Cardiac muscle cell (in vitro differentiated cells and primary cell): ENCODE results near the gene FSTL3. TPM values are rescaled to one million over a fixed set of nuclear protein-coding genes. Genes with fewer than 3 reads are reported as not detected.
A peak's percentile ranks its signal among the peaks of the same experiment; 100 is the strongest.
"Not testable (repeated sequence)": the region's sequence is repeated elsewhere in the genome, so short reads cannot be mapped to it uniquely, and the experiment has no call there.

Experiments
- DNase-seq, 2 donors: peaks; one replicate each; pipeline versions ENCODE4 v3.0.0 to v3.0.0-alpha.2; 2010 to 2017; ENCODE audit warnings: low read depth in 1 of 2, low spot score in 1 of 2
- H3K27ac ChIP-seq: fragments of 200-600 bp; sonication (generic); 2 replicates; pipeline ENCODE4 v1.5.1; 2016
- H3K27me3 ChIP-seq: fragments of 200-600 bp; sonication (generic); 2 replicates; pipeline ENCODE4 v1.6.0; 2016; ENCODE audit warnings: control low read depth
- H3K36me3 ChIP-seq: fragments of 200-600 bp; sonication (generic); 2 replicates; pipeline ENCODE4 v1.5.1; 2016; ENCODE audit warnings: control low read depth
- H3K4me1 ChIP-seq: fragments of 200-600 bp; sonication (generic); 2 replicates; pipeline ENCODE4 v1.8.1; 2017; ENCODE audit warnings: low read depth, mild to moderate bottlenecking, mixed run types
- H3K4me3 ChIP-seq: fragments of 200-600 bp; sonication (generic); 2 replicates; pipeline ENCODE4 v1.5.1; 2016; ENCODE audit warnings: mild to moderate bottlenecking
- H3K9me3 ChIP-seq: fragments of 200-600 bp; sonication (generic); 2 replicates; pipeline ENCODE4 v1.5.1; 2017; ENCODE audit warnings: low read depth, mild to moderate bottlenecking, control low read depth
- CTCF ChIP-seq: IDR thresholded peaks from 2 replicates; pipeline ENCODE4 v1.5.1; 2012; ENCODE audit warnings: low read depth, mild to moderate bottlenecking, low read length
- polyA plus RNA-seq: library from polyadenylated mRNA; unstranded; fragments of >200 nt; fragmentation: Nextera tagmentation; extraction: Ambion mirVana; gene quantifications from 2 replicates; pipeline ENCODE4 v1.2.1, GENCODE V29; 2016
- total RNA-seq: library from RNA; depleted of rRNA; stranded (reverse); fragments of >200 nt; gene quantifications from 2 replicates; pipeline ENCODE4 v1.2.3, GENCODE V29; 2016

FSTL3 gene
- total and polyA plus RNA-seq, 2 experiments from 2014 or later: 34.7 to 46.9 TPM

GRCh38 chr19:661427-662196 lies 14.6 kb upstream of the FSTL3 start:
- H3K27me3 ChIP-seq: no peaks in the 10 kb centered on the region
- peak overlapping the region; percentile 82 for H3K27ac ChIP-seq
- H3K36me3 ChIP-seq: no peaks in the 10 kb centered on the region
- peak in 1 of 2 donors; percentile 12 for DNase-seq
- no peaks in the 10 kb centered on the region for H3K9me3 ChIP-seq
- H3K4me1 ChIP-seq: peaks cover 8% of the 10 kb centered on the region
- no peak for TF ChIP-seq CTCF
- peak overlapping the region; percentile 99 for H3K4me3 ChIP-seq

GRCh38 chr19:662207-662961 lies 13.8 kb upstream of the FSTL3 start:
- TF ChIP-seq CTCF: no peak
- peaks cover 8% of the 10 kb centered on the region for H3K4me1 ChIP-seq
- DNase-seq: peak; percentile 35 to 59

DNA sequence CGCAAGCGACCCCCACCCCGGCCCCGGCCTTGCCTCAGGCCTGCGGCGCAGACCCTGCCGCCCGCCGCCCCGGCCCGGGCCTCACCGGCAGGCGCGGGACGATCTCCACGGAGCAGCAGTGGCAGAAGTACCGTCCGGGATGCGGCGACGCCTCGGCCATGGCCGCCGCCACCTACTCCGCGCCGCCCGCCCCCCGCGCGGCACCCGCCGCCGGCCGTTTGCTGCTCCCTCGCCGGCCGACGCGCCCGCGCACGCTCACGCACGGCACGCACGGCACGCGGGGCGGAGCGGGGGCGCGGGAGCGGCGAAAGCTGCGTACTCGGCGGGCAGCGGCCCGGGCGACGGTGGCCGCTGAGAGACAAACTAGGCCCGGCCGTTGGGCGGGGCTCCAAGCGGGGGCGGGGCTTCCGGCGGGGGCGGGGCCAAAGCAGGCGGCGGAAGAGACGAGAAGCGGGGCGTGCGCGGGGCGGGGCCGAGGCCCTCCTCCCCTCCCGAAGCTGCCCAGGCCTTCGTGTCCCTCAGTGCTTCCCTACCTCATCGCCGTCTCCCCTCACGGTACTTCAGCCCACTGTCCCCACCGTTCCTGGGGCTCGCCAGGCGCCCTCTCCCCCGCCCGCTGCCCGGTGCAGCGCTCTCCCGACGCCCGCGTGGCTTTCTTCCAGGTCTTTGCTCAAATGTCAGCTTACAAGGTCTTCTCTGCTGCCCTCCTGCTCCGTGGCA lies 13.1 kb upstream of the FSTL3 start, which contains the start of gene RNF126:
TSS of gene RNF126 (minus strand) at position 253 of the 720 bp plus-strand sequence. CDS start at position 160, 93 bp downstream.
- Histone ChIP-seq H3K4me1 (peaks cover 8% of the 10 kb centered on the region), H3K27ac (peak within 1 kb of the TSS; percentile 82), H3K27me3 (no peaks in the 10 kb centered on the region), H3K36me3 (no peaks in the 10 kb centered on the region), H3K9me3 (no peaks in the 10 kb centered on the region), H3K4me3 (peak within 1 kb of the TSS; percentile 99)
- DNase-seq: peak; percentile 93 to 95
- no peak for TF ChIP-seq CTCF

More at GRCh38 chr19:662207-662961, 13.8 kb upstream of the FSTL3 start:
- Histone ChIP-seq H3K27me3 (no peaks in the 10 kb centered on the region), H3K36me3 (no peaks in the 10 kb centered on the region), H3K27ac (peak overlapping the region; percentile 82), H3K9me3 (no peaks in the 10 kb centered on the region), H3K4me3 (peak overlapping the region; percentile 99)

GRCh38 chr19:663682-664117 lies 12.5 kb upstream of the FSTL3 start:
- peaks cover 8% of the 10 kb centered on the region for H3K4me1 ChIP-seq
- H3K9me3 ChIP-seq: no peaks in the 10 kb centered on the region
- H3K27ac ChIP-seq: peak overlapping the region; percentile 55
- H3K36me3 ChIP-seq: no peaks in the 10 kb centered on the region
- H3K27me3 ChIP-seq: no peaks in the 10 kb centered on the region
- TF ChIP-seq CTCF: no peak
- DNase-seq: no peak
- H3K4me3 ChIP-seq: peak overlapping the region; percentile 99

- H3K4me1 ChIP-seq: peaks cover 8% of the 10 kb centered on the region
- no peaks in the 10 kb centered on the region for H3K36me3 ChIP-seq
- no peak overlapping the region for H3K27ac ChIP-seq
- peak; percentile 90 for TF ChIP-seq CTCF
- DNase-seq: peak; percentile 85 to 91
- H3K4me3 ChIP-seq: no peak overlapping the region
- no peaks in the 10 kb centered on the region for H3K9me3 ChIP-seq
- H3K27me3 ChIP-seq: no peaks in the 10 kb centered on the region
Observed at GRCh38 chr19:664913-665443, 11.2 kb upstream of the FSTL3 start.

GRCh38 chr19:666985-667573 lies 9.1 kb upstream of the FSTL3 start:
- not testable (repeated sequence) for H3K4me1 ChIP-seq, H3K36me3 ChIP-seq, H3K4me3 ChIP-seq, H3K9me3 ChIP-seq, DNase-seq, H3K27me3 ChIP-seq, H3K27ac ChIP-seq

DNA sequence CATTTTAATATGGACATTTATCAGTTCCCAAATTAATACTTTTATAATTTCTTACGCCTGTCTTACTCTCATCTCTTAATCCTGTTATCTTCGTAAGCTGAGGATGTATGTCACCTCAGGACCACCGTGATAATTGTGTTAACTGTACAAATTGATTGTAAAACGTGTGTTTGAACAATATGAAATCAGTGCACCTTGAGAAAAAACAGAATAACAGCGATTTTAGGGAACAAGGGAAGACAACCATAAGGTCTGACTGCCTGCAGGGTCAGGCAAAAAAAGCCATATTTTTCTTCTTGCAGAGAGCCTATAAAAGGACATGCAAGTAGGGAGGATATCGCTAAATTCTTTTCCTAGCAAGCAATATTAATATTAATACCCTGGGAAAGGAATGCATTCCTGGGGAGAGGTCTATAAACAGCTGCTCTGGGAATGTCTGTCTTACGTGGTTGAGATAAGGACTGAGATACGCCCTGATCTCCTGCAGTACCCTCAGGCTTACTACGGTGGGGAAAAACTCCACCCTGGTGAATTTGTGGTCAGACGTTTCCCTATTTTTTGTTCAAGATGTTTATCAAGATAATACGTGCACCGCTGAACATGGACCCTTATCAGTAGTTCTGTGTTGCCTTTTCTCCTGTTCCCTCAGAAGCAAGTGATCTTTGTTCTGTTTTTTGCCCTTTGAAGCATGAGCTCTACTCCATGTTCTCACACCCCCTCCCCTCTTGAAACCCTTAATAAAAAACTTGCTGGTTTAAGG lies 7.3 kb upstream of the FSTL3 start:
- H3K27me3 ChIP-seq, H3K9me3 ChIP-seq, H3K36me3 ChIP-seq, H3K4me1 ChIP-seq, H3K4me3 ChIP-seq, H3K27ac ChIP-seq, DNase-seq: not testable (repeated sequence)
